Brain microvascular endothelial cell (primary cell): ENCODE measurements around the gene APBA2.

Experiments
- DNase-seq: peaks from one replicate; pipeline ENCODE4 v3.0.0-alpha.2; 2020
- H3K27ac ChIP-seq: fragments of 250-450 bp; sonication (Bioruptor Pico); 2 replicates; pipeline ENCODE4 v1.5.1; 2020; ENCODE audit warnings: mild to moderate bottlenecking, moderate library complexity
- H3K27me3 ChIP-seq: fragments of 250-450 bp; sonication (Bioruptor Pico); replicated peaks from 2 replicates; pipeline ENCODE4 v1.5.1; 2020; ENCODE audit warnings: mild to moderate bottlenecking
- H3K36me3 ChIP-seq: fragments of 250-450 bp; sonication (Bioruptor Pico); replicated peaks from 2 replicates; pipeline ENCODE4 v1.5.1; 2020; ENCODE audit warnings: mild to moderate bottlenecking
- H3K4me3 ChIP-seq: 2 replicates; pipeline ENCODE4 v1.5.1; 2011; ENCODE audit warnings: low read depth, mild to moderate bottlenecking, control low read depth, low read length, moderate library complexity
- in situ Hi-C: cut with HindIII; loops from 2 replicates; pipeline ENCODE4 v1.10.0; 2017; ENCODE audit warnings: low sequenced_read_pairs, low pct_ligation_motif_present
- TF ChIP-seq, protein P1 (sequence below): IDR thresholded peaks from 2 replicates; pipeline ENCODE4 v1.5.1; 2011; ENCODE audit warnings: low read depth, mild to moderate bottlenecking, moderate library complexity, low read length, control low read depth, inconsistent platforms; ENCODE audit errors: missing control alignments

The APBA2 gene

DNA sequence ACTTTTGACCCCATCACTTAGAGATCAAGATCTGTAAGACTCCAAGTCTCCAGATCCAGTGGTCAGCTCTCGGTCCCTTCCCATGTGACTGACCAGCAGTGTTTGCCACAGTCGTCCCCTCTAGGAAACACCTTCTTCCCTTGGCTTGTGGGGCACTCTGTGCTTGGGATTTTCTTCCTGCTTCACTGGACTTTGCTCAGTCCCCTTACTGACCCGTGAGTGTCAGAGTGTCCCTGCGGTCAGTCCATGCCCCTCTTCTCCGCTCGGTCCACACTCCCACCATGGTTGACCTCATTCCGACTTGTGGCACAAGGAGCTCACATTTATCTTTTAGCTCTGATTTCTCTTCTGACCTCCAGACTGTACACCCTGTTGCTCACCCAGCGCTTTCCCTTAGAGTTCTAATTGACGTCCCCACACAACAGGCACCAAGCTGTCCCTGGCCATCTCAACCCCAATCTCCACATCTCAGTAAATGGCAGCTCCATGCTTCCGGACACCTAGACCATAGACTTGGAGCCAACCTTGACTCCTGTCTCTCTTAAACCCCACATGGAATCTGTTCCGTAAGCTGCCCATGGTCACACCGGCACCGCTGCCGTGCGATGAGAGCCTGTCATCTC is 67.9 kb downstream of the APBA2 start:
- no peaks in the 10 kb centered on the region for H3K36me3 ChIP-seq
- in situ Hi-C loops, result no loop called here
- DNase-seq, result no peak
- no peak overlapping the region for H3K27ac ChIP-seq
- no peak overlapping the region for H3K4me3 ChIP-seq
- TF ChIP-seq, protein P1, sequence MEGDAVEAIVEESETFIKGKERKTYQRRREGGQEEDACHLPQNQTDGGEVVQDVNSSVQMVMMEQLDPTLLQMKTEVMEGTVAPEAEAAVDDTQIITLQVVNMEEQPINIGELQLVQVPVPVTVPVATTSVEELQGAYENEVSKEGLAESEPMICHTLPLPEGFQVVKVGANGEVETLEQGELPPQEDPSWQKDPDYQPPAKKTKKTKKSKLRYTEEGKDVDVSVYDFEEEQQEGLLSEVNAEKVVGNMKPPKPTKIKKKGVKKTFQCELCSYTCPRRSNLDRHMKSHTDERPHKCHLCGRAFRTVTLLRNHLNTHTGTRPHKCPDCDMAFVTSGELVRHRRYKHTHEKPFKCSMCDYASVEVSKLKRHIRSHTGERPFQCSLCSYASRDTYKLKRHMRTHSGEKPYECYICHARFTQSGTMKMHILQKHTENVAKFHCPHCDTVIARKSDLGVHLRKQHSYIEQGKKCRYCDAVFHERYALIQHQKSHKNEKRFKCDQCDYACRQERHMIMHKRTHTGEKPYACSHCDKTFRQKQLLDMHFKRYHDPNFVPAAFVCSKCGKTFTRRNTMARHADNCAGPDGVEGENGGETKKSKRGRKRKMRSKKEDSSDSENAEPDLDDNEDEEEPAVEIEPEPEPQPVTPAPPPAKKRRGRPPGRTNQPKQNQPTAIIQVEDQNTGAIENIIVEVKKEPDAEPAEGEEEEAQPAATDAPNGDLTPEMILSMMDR, result no peak
- H3K27me3 ChIP-seq, result no peaks in the 10 kb centered on the region

DNA sequence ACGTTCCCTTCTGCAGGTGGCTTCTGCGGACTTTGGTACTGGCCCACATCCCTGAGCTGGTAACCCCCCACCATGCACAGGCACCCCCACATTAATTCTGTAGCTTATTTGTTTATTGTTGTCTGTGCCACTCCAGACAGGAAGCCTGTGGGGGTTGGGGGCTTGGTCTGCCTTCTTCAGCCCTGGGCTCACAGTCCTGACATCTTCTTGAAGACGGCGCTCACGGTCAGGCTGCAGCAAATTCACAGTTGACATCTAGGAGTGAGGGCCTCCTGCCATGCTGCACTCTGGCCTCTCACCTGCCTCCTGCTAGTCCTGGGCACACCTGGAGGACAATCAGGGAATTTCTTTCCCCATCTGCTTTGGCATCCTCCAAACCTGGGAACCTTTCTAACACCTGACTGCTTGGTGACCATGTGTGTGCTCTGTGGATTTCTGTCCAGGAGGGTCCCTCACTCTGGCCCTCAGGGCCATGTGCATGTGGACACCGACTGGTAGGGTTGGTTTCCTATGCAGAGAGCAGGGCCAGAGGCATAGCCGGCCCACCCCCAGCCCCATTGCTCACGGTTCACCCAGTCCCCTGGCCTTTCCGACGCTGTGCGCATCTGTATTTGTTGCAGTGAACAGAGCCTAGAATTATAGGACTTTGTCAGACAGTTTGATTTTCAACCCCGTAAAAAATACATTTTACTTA is 68.8 kb downstream of the APBA2 start:
- no peak overlapping the region for H3K27ac ChIP-seq
- in situ Hi-C loops, result no loop called here
- H3K4me3 ChIP-seq, result no peak overlapping the region
- no peak for DNase-seq
- H3K27me3 ChIP-seq, result no peaks in the 10 kb centered on the region
- TF ChIP-seq, protein P1, result no peak
- no peaks in the 10 kb centered on the region for H3K36me3 ChIP-seq

DNA sequence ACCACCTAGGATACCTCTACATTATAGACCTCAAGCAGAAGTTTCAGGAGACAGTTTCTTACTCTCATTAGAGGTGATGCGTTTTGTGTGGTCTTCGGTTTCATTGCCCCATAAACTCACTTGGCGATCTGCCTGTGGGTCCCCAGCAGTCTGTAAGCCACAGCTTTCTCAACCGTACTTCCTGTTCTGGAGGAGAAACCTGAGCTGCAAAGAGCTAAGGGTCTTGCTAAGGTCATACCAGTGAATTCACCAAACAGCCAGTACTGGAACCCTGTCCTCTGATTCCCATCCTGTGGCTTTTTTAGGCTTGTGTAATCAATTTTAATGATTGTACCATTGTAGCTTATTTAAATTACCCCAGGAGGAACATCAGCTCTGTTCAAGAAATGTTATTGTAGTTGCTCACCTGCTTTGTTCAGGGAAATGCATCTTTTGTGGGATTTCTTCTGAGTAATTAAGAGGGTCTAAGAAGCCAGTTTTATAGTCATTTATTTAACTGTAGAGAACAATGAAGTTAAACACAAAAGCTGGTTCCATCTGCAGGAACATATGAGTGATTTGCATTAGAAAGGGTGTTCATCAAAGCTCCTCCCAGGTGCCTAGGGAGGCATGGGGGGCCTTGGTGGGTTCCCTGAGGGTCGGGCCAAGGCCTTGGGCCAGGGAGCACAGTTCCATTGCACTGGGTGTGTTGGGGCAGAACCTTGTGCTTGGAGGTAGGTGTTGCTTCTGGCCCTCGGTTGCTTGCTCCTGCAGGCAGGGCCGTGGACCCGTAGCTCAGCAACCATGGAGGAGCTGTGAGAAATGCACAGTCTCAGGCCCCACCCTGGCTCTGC is 69.6 kb downstream of the APBA2 start:
- peak overlapping the region; percentile 14 for H3K27ac ChIP-seq
- DNase-seq, result peak; percentile 46
- TF ChIP-seq, protein P1, result no peak
- H3K36me3 ChIP-seq, result no peaks in the 10 kb centered on the region
- no peak overlapping the region for H3K4me3 ChIP-seq
- in situ Hi-C loops, result no loop called here
- no peaks in the 10 kb centered on the region for H3K27me3 ChIP-seq

DNA sequence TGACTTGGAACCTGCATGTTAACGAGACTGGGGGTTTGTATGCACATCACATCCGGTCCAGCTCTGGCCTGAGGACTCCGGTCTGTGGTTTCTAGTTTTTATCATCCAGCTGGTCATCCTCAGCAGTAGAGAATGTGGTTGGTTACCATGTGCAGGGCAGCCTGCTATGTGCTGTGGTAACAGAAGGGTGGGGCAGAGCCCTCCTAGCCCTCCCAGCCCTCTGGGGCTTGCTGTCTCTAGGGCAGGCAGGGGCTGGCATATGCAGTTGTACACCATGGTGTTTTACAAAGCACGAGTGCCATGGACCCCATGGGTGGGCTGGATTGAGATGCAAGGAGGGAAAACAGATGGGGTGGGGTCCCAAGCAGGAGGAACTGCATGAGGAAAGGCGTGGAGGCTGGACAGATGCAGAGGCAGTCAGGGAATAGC is 70.2 kb downstream of the APBA2 start:
- TF ChIP-seq, protein P1, result no peak
- Histone ChIP-seq H3K27me3 (no peaks in the 10 kb centered on the region), H3K4me3 (no peak overlapping the region), H3K27ac (no peak overlapping the region), H3K36me3 (no peaks in the 10 kb centered on the region)
- in situ Hi-C loops, result no loop called here
- DNase-seq, result peak; percentile 77

DNA sequence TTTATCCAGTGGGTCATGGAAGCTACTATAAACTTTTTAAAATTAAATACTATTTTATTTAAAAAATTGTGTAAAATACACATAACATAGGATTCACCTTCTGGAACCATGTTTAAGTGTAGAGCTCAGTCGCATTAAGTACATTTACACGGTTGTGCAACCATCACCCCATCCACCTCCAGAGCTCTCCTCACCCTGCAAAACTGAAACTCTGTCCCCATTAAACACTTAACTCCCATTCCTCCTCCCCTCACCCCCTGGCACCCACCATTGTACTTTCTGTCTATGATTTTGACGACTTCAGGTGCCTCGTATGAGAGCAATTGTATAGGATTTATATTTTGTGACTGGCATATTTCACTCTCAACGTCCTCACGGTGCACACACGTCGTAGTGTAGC is 70.7 kb downstream of the APBA2 start:
- DNase-seq, result no peak
- no peaks in the 10 kb centered on the region for H3K36me3 ChIP-seq
- TF ChIP-seq, protein P1, result no peak
- H3K4me3 ChIP-seq, result no peak overlapping the region
- H3K27me3 ChIP-seq, result no peaks in the 10 kb centered on the region
- in situ Hi-C loops, result no loop called here
- H3K27ac ChIP-seq, result no peak overlapping the region
